NB4 (cell line): ENCODE data around the gene PDK1.

Experiments
- DNase-seq: peaks from one replicate; pipeline ENCODE4 v3.0.0; 2010; ENCODE audit warnings: low read depth
- H3K4me3 ChIP-seq: one replicate; pipeline ENCODE4 v1.5.1; 2011; ENCODE audit warnings: mild to moderate bottlenecking, low read depth, low read length, moderate library complexity
- CTCF ChIP-seq: IDR thresholded peaks from one replicate; pipeline ENCODE4 v1.5.1; 2012; ENCODE audit warnings: low read depth, low read length
- MAX ChIP-seq: IDR thresholded peaks from 2 replicates; pipeline ENCODE4 v1.6.1; 2011; ENCODE audit warnings: low read depth, low read length
- MYC ChIP-seq: IDR thresholded peaks from 2 replicates; pipeline ENCODE4 v1.6.1; 2011; ENCODE audit warnings: low read depth, low read length
- POLR2A ChIP-seq: IDR thresholded peaks from 2 replicates; pipeline ENCODE4 v1.6.1; 2011; ENCODE audit warnings: mild to moderate bottlenecking; ENCODE audit not compliant: insufficient read length; ENCODE audit errors: extremely low read depth

PDK1 gene

GRCh38 chr2:172640389-172640788, 84.5 kb downstream of the PDK1 start:
- H3K4me3 ChIP-seq: no peak overlapping the region
- TF ChIP-seq MYC (no peak), POLR2A (no peak)
- DNase-seq: no peak

GRCh38 chr2:172642301-172643020, 86.6 kb downstream of the PDK1 start:
- no peak overlapping the region for H3K4me3 ChIP-seq
- DNase-seq: no peak
- TF ChIP-seq MYC: no peak
- TF ChIP-seq POLR2A: no peak
- no peak for TF ChIP-seq MAX
- TF ChIP-seq CTCF: no peak

- no peak overlapping the region for H3K4me3 ChIP-seq
- TF ChIP-seq MAX: no peak
- DNase-seq: no peak
Observed at GRCh38 chr2:172643142-172643541, 87.3 kb downstream of the PDK1 start.

- TF ChIP-seq MAX (no peak), CTCF (no peak), MYC (no peak), POLR2A (no peak)
- no peak for DNase-seq
- H3K4me3 ChIP-seq: no peak overlapping the region
Observed at GRCh38 chr2:172647439-172647838, 91.5 kb downstream of the PDK1 start.

GRCh38 chr2:172655091-172655837, 99.4 kb downstream of the PDK1 start:
- no peak for DNase-seq
- no peak overlapping the region for H3K4me3 ChIP-seq
- no peak for TF ChIP-seq MAX
- TF ChIP-seq CTCF: no peak
- no peak for TF ChIP-seq MYC
- no peak for TF ChIP-seq POLR2A

- no peak overlapping the region for H3K4me3 ChIP-seq
- no peak for TF ChIP-seq CTCF
- no peak for TF ChIP-seq POLR2A
- no peak for TF ChIP-seq MYC
- TF ChIP-seq MAX: no peak
- no peak for DNase-seq
Observed at GRCh38 chr2:172655838-172656573, 100.1 kb downstream of the PDK1 start.
